Erythroblast (primary cell): ENCODE measurements around the gene HDAC4.

Source experiments
- DNase-seq, 2 experiments: peaks; one replicate each; lab custom pipeline; 2025; lab: John Stamatoyannopoulos, UW
- GATA1 ChIP-seq: IDR thresholded peaks from 2 replicates; pipeline ENCODE4 v1.6.1; 2011; ENCODE audit warnings: low read depth, mild to moderate bottlenecking, control low read depth, low read length, moderate library complexity
- POLR2A ChIP-seq: IDR thresholded peaks from 2 replicates; pipeline ENCODE4 v1.6.1; 2011; ENCODE audit warnings: mild to moderate bottlenecking, low read length

The HDAC4 gene

GRCh38 chr2:239277401-239278085, 123.3 kb downstream of the HDAC4 start:
- TF ChIP-seq GATA1 = no peak
- no peak for TF ChIP-seq POLR2A
- DNase-seq = no peak

GRCh38 chr2:239276851-239277250, 124.0 kb downstream of the HDAC4 start:
- TF ChIP-seq GATA1 = no peak
- no peak for TF ChIP-seq POLR2A

GRCh38 chr2:239275847-239276831, 124.7 kb downstream of the HDAC4 start:
- no peak for DNase-seq
- TF ChIP-seq GATA1 (no peak), POLR2A (no peak)

More at GRCh38 chr2:239276851-239277250, 124.0 kb downstream of the HDAC4 start:
- no peak for DNase-seq

- no peak for TF ChIP-seq GATA1
- TF ChIP-seq POLR2A = peak; percentile 25
- DNase-seq = peak; percentile 64 to 69
Observed at GRCh38 chr2:239275044-239275685, 125.7 kb downstream of the HDAC4 start.

GRCh38 chr2:239274391-239275043, 126.3 kb downstream of the HDAC4 start:
- TF ChIP-seq POLR2A (no peak), GATA1 (no peak)

GRCh38 chr2:239273280-239274234, 127.3 kb downstream of the HDAC4 start:
- no peak for DNase-seq
- TF ChIP-seq GATA1 (no peak), POLR2A (no peak)

More at GRCh38 chr2:239274391-239275043, 126.3 kb downstream of the HDAC4 start:
- DNase-seq = peak in 1 of 2 experiments; percentile 24

- no peak for TF ChIP-seq POLR2A
- no peak for TF ChIP-seq GATA1
- no peak for DNase-seq
Observed at GRCh38 chr2:239272626-239273025, 128.2 kb downstream of the HDAC4 start.

- no peak for DNase-seq
- no peak for TF ChIP-seq POLR2A
Observed at GRCh38 chr2:239271882-239272281, 128.9 kb downstream of the HDAC4 start.

- TF ChIP-seq POLR2A = no peak
- no peak for DNase-seq
Observed at GRCh38 chr2:239271471-239271870, 129.3 kb downstream of the HDAC4 start.

- TF ChIP-seq GATA1 (no peak), POLR2A (no peak)
- no peak for DNase-seq
Observed at GRCh38 chr2:239269916-239270315, 130.9 kb downstream of the HDAC4 start.

GRCh38 chr2:239269173-239269885, 131.5 kb downstream of the HDAC4 start:
- TF ChIP-seq POLR2A (no peak), GATA1 (no peak)
- no peak for DNase-seq

GRCh38 chr2:239268549-239268948, 132.3 kb downstream of the HDAC4 start:
- TF ChIP-seq POLR2A = no peak
- no peak for TF ChIP-seq GATA1

More at GRCh38 chr2:239268549-239268948, 132.3 kb downstream of the HDAC4 start:
- DNase-seq = no peak
